Tibial nerve (tissue), 4 donors: ENCODE data around the gene AMY1B. TPM values are rescaled to one million over a fixed set of nuclear protein-coding genes. Genes with fewer than 3 reads are reported as not detected.
"Not testable (repeated sequence)": the region's sequence is repeated elsewhere in the genome, so short reads cannot be mapped to it uniquely, and the experiment has no call there.

Source experiments
- DNase-seq, 2 donors: peaks; one replicate each; pipeline ENCODE4 v3.0.0-alpha.2; 2019; ENCODE audit warnings: low spot score in 2 of 2
- H3K27ac ChIP-seq, 4 donors: fragments of 200-600 bp; sonication (generic) in 3 of 4; one replicate each; pipeline ENCODE4 v1.5.1; 2017 to 2019; ENCODE audit warnings: mild to moderate bottlenecking in 1 of 4
- H3K27me3 ChIP-seq, 2 donors: fragments of 200-600 bp; sonication (generic) in 1 of 2; one replicate each; pipeline versions ENCODE4 v1.5.1 to v1.6.0; 2017 to 2019
- H3K36me3 ChIP-seq, 3 donors: fragments of 200-600 bp; sonication (generic); one replicate each; pipeline ENCODE4 v1.5.1; 2018 to 2019
- H3K4me1 ChIP-seq, 4 donors: fragments of 200-600 bp; sonication (generic) in 3 of 4; one replicate each; pipeline ENCODE4 v1.5.1; 2017 to 2019
- H3K4me3 ChIP-seq, 4 donors: fragments of 200-600 bp; sonication (generic) in 3 of 4; one replicate each; pipeline ENCODE4 v1.5.1; 2017 to 2019; ENCODE audit warnings: mild to moderate bottlenecking in 1 of 4, moderate library complexity in 1 of 4
- H3K9me3 ChIP-seq, 4 donors: fragments of 200-600 bp; sonication (generic) in 3 of 4; one replicate each; pipeline ENCODE4 v1.5.1; 2017 to 2019
- WGBS, 2 donors: methylation state at CpG; one replicate each; pipeline ENCODE4 v1.1.5; 2018; 5-methylcytosine and 5-hydroxymethylcytosine counted together
- small RNA-seq: library from RNA; depleted of rRNA; stranded (forward); fragments of <200 nt; gene quantifications from one replicate; pipeline ENCODE3, GENCODE V24; 2016
- total RNA-seq, 4 donors: library from RNA; depleted of rRNA; stranded (reverse); fragments of >200 nt; gene quantifications; one replicate each; pipeline ENCODE4 v1.1.0, GENCODE V29; 2016

Gene AMY1B
- total RNA-seq, 4 donors from 2014 or later = not detected

DNA sequence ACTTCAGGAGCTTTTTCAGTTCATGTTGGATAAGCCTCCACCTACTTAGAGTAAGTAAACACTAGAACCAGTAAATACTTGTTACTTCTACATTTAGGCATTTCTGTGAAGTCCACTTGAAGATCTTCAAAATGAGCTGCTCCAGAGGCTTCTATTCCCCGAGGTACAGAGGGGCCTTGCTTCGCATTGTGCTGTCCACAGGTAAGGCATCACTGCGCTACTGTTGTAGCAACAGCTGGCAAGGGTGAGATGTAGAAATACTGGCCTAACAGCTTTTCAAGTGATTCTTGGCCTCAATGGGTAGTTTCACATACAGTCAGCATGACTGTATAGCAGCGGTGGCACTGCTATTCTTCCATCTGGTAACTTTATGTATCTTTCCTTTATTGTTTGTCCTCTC, 45.1 kb downstream of the AMY1B start:
- not testable (repeated sequence) for H3K27ac ChIP-seq, H3K36me3 ChIP-seq, H3K4me1 ChIP-seq, H3K9me3 ChIP-seq, H3K27me3 ChIP-seq, DNase-seq, H3K4me3 ChIP-seq
- no CpG with 5 or more reads among the region's 4 CpGs for WGBS, 2 donors

- not testable (repeated sequence) for H3K27me3 ChIP-seq, H3K36me3 ChIP-seq, H3K4me1 ChIP-seq, H3K27ac ChIP-seq, DNase-seq, H3K9me3 ChIP-seq, H3K4me3 ChIP-seq
- WGBS, 2 donors = no CpG with 5 or more reads among the region's 3 CpGs
Observed at GRCh38 chr1:103650305-103650704, 45.7 kb downstream of the AMY1B start.

- not testable (repeated sequence) for H3K9me3 ChIP-seq, DNase-seq, H3K4me1 ChIP-seq, H3K27me3 ChIP-seq, H3K4me3 ChIP-seq, H3K27ac ChIP-seq, H3K36me3 ChIP-seq
- WGBS, 2 donors = no CpG with 5 or more reads among the region's 3 CpGs
Observed at GRCh38 chr1:103643908-103644307, 52.1 kb downstream of the AMY1B start.

- not testable (repeated sequence) for H3K4me1 ChIP-seq, H3K36me3 ChIP-seq, H3K9me3 ChIP-seq, DNase-seq, H3K27me3 ChIP-seq, H3K4me3 ChIP-seq, H3K27ac ChIP-seq
- WGBS, 2 donors = no CpG with 5 or more reads among the region's 3 CpGs
Observed at GRCh38 chr1:103641194-103641593, 54.8 kb downstream of the AMY1B start.

Small RNA genes lying within 50 kb of the gene (small RNA-seq; reads per million reads assigned to genes)
- gene AC105272.1 = not detected

Other genes starting within 250 kb of the AMY1B start
- 10 to 100 TPM; 50.1 to 87.4 (median 81.2) TPM for gene RNPC3, start 170.5 kb downstream of the AMY1B start, total RNA-seq
- gene AMY2B, start 124.6 kb downstream of the AMY1B start, total RNA-seq = 100 to 1,000 TPM in 1 of 4 donors, 10 to 100 TPM in 3; 46.2 to 100 (median 74.3) TPM
- 1 to 10 TPM in 3 of 4 donors, not detected in 1; 1.4 to 1.8 (median 1.5) TPM for gene AMY2A, start 78.8 kb downstream of the AMY1B start, total RNA-seq
- gene AMY1A, start 40.5 kb downstream of the AMY1B start, total RNA-seq = not detected
- gene AMY1C, start 53.7 kb upstream of the AMY1B start, total RNA-seq = not detected